ENCODE results near the gene PLCD3. TPM values are rescaled to one million over a fixed set of nuclear protein-coding genes. Genes with fewer than 3 reads are reported as not detected.

PLCD3 gene
- total and polyA plus RNA-seq, 2 of the 13 experiments (the other 11 are each of a cell fraction or from before 2014, with no cell fraction given): 11.3 to 39.1 TPM

DNA sequence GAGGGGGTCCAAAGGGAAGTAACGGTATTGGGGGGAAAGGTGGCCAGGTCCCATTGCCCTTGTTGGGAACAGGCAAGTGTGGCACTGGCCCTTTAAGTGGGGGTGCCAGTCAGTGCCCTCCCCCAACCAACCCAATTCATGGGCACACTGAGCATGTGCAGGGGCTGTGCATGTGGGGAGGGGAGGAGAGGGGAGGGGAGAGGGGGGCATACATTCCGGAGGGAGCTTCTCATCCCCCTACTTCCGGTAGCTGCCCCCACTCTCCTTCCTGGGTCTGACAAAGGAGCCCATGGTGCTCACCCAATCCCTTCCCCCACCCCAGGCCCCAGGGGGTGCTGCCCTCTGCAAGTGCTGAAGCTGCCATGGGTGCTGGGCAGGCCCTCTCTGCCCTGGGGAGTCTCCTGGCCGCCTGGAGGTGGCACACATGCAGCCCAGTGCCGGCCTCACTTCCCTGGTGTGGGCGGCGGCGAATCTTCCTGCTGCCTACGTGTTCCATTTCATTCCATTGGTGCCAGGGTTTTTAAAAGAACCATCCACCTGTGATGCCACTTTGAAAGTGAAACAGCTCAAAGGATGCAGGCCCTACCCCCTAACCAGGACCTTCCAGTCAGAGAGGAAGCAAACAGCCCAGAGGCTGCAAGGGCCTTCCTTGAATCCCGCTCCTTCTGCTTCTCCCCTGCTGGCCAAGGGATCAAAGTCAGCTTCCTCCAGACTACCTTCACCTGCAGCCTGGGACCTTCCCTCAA is 40.4 kb upstream of the PLCD3 start (continued):
- TF ChIP-seq, protein P1, sequence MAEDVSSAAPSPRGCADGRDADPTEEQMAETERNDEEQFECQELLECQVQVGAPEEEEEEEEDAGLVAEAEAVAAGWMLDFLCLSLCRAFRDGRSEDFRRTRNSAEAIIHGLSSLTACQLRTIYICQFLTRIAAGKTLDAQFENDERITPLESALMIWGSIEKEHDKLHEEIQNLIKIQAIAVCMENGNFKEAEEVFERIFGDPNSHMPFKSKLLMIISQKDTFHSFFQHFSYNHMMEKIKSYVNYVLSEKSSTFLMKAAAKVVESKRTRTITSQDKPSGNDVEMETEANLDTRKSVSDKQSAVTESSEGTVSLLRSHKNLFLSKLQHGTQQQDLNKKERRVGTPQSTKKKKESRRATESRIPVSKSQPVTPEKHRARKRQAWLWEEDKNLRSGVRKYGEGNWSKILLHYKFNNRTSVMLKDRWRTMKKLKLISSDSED (CRISPR knock-in tag; IDR thresholded peaks at IDR 0.05): no peak
- TF ChIP-seq ZKSCAN8 (CRISPR knock-in tag; IDR thresholded peaks at IDR 0.05; ENCODE audit: borderline replicate concordance) (peak; percentile 77; the same call in 1 of the 2 replicates), BHLHE40 (IDR thresholded peaks at IDR 0.05; ENCODE audit: low read length) (no peak), HNF1A (IDR thresholded peaks at IDR 0.05; ENCODE audit: low read depth) (no peak; the same call in 1 of the 2 replicates), HNF1A (CRISPR knock-in tag; IDR thresholded peaks at IDR 0.05; ENCODE audit: borderline replicate concordance) (peak; percentile 86), ZNF747 (CRISPR knock-in tag; IDR thresholded peaks at IDR 0.05; ENCODE audit: borderline replicate concordance) (peak; percentile 89), NCOA5 (CRISPR knock-in tag; IDR thresholded peaks at IDR 0.05) (no peak), ZNF230 (CRISPR knock-in tag; IDR thresholded peaks at IDR 0.05) (peak; percentile 92), DNMT3B (CRISPR knock-in tag; conservative IDR thresholded peaks at IDR 0.05) (no peak; the same call in 1 of the 2 replicates), ZNF850 (CRISPR knock-in tag; conservative IDR thresholded peaks at IDR 0.05) (no peak), ZNF44 (CRISPR knock-in tag; IDR thresholded peaks at IDR 0.05) (no peak)
- TF ChIP-seq, protein P2, sequence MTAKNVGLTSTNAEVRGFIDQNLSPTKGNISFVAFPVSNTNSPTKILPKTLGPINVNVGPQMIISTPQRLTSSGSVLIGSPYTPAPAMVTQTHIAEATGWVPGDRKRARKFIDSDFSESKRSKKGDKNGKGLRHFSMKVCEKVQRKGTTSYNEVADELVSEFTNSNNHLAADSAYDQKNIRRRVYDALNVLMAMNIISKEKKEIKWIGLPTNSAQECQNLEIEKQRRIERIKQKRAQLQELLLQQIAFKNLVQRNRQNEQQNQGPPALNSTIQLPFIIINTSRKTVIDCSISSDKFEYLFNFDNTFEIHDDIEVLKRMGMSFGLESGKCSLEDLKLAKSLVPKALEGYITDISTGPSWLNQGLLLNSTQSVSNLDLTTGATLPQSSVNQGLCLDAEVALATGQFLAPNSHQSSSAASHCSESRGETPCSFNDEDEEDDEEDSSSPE (CRISPR knock-in tag; IDR thresholded peaks at IDR 0.05): 0 out of 2 replicates have a peak, but pooled peaks have one; percentile 17
- TF ChIP-seq, protein P3, sequence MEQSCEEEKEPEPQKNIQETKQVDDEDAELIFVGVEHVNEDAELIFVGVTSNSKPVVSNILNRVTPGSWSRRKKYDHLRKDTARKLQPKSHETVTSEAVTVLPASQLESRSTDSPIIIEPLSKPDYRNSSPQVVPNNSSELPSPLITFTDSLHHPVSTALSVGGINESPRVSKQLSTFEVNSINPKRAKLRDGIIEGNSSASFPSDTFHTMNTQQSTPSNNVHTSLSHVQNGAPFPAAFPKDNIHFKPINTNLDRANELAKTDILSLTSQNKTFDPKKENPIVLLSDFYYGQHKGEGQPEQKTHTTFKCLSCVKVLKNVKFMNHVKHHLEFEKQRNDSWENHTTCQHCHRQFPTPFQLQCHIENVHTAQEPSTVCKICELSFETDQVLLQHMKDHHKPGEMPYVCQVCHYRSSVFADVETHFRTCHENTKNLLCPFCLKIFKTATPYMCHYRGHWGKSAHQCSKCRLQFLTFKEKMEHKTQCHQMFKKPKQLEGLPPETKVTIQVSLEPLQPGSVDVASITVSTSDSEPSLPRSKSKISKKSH (CRISPR knock-in tag; IDR thresholded peaks at IDR 0.05; ENCODE audit: borderline replicate concordance): no peak; the same call in 1 of the 2 replicates
- TF ChIP-seq, protein P4, sequence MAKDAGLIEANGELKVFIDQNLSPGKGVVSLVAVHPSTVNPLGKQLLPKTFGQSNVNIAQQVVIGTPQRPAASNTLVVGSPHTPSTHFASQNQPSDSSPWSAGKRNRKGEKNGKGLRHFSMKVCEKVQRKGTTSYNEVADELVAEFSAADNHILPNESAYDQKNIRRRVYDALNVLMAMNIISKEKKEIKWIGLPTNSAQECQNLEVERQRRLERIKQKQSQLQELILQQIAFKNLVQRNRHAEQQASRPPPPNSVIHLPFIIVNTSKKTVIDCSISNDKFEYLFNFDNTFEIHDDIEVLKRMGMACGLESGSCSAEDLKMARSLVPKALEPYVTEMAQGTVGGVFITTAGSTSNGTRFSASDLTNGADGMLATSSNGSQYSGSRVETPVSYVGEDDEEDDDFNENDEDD (CRISPR knock-in tag; IDR thresholded peaks at IDR 0.05; ENCODE audit: borderline replicate concordance): peak; percentile 29; the same call in 1 of the 2 replicates
- TF ChIP-seq, protein P5, sequence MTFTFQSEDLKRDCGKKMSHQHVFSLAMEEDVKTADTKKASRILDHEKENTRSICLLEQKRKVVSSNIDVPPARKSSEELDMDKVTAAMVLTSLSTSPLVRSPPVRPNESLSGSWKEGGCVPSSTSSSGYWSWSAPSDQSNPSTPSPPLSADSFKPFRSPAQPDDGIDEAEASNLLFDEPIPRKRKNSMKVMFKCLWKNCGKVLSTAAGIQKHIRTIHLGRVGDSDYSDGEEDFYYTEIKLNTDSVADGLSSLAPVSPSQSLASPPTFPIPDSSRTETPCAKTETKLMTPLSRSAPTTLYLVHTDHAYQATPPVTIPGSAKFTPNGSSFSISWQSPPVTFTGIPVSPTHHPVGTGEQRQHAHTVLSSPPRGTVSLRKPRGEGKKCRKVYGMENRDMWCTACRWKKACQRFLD (CRISPR knock-in tag; IDR thresholded peaks at IDR 0.05; ENCODE audit: borderline replicate concordance): 0 out of 2 replicates have a peak, but pooled peaks have one; percentile 32
- TF ChIP-seq, protein P6, sequence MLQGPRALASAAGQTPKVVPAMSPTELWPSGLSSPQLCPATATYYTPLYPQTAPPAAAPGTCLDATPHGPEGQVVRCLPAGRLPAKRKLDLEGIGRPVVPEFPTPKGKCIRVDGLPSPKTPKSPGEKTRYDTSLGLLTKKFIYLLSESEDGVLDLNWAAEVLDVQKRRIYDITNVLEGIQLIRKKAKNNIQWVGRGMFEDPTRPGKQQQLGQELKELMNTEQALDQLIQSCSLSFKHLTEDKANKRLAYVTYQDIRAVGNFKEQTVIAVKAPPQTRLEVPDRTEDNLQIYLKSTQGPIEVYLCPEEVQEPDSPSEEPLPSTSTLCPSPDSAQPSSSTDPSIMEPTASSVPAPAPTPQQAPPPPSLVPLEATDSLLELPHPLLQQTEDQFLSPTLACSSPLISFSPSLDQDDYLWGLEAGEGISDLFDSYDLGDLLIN (CRISPR knock-in tag; IDR thresholded peaks at IDR 0.05; ENCODE audit: borderline replicate concordance): no peak
